ENCODE results near the gene FOXK1. TPM values are rescaled to one million over a fixed set of nuclear protein-coding genes. Genes with fewer than 3 reads are reported as not detected.

The FOXK1 gene
- total RNA-seq, 2 donors from 2014 or later = 19.4 to 24.8 TPM

GRCh38 chr7:4803397-4804241, 121.5 kb downstream of the FOXK1 start:
- Histone ChIP-seq H3K4me1 (peaks cover 0 to 11% of the 10 kb centered on the region in 2 donors), H3K27ac (no peak overlapping the region), H3K9me3 (no peaks in the 10 kb centered on the region), H3K36me3 (no peaks in the 10 kb centered on the region), H3K4me3 (no peak overlapping the region), H3K27me3 (no peaks in the 10 kb centered on the region)
- no peak for DNase-seq (ENCODE audit: low spot score)
- TF ChIP-seq CTCF (IDR thresholded peaks at IDR 0.05) = no peak

GRCh38 chr7:4805110-4805983, 123.3 kb downstream of the FOXK1 start:
- Histone ChIP-seq H3K27me3 (no peaks in the 10 kb centered on the region), H3K36me3 (no peaks in the 10 kb centered on the region), H3K4me1 (no peaks in the 10 kb centered on the region), H3K27ac (no peak overlapping the region), H3K4me3 (no peak overlapping the region), H3K9me3 (no peaks in the 10 kb centered on the region)
- no peak for TF ChIP-seq CTCF (IDR thresholded peaks at IDR 0.05)
- no peak for DNase-seq (ENCODE audit: low spot score)

- no peak for DNase-seq (ENCODE audit: low spot score)
- H3K27ac ChIP-seq = no peak overlapping the region
- no peaks in the 10 kb centered on the region for H3K4me1 ChIP-seq
- H3K27me3 ChIP-seq = no peaks in the 10 kb centered on the region
- H3K36me3 ChIP-seq = no peaks in the 10 kb centered on the region
- H3K9me3 ChIP-seq = no peaks in the 10 kb centered on the region
- H3K4me3 ChIP-seq = no peak overlapping the region
- TF ChIP-seq CTCF (IDR thresholded peaks at IDR 0.05) = no peak
These were observed 123.8 kb downstream of the FOXK1 start for GRCh38 chr7:4805984-4806300.

DNA sequence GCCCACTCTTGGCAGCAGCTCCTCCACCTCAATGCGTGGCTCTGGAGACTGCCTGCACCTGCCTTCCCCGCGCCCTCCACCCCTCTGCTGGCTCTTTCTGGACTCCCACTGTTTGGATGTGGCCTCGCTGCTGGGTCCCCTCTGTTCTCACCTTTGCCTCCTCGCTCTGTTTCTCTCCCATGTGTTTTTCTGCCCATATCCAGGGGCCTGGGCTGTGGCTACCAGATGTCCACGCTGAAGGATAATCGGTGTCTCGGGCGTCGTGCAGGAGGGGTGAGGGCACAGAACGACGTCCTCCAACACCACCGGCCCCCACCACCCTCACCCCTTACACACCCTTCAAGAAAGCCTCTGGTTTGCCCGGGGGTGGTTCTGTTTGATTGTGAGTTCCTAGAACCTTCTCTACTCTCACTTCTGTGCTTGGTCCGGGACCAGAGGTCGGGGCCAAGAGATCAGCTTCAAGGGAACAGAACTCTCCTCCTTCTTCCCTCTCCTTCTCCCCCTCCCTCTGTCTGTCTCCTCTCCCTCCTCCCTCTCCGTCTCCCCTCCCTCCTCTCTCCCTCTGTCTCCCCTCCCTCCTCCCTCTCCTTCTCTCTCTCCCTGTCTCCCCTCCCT, 125.0 kb downstream of the FOXK1 start:
- H3K27me3 ChIP-seq = no peaks in the 10 kb centered on the region
- TF ChIP-seq CTCF (IDR thresholded peaks at IDR 0.05) = no peak
- no peaks in the 10 kb centered on the region for H3K9me3 ChIP-seq
- H3K36me3 ChIP-seq = no peaks in the 10 kb centered on the region
- H3K4me3 ChIP-seq = no peak overlapping the region
- DNase-seq (ENCODE audit: low spot score) = no peak
- peak overlapping the region in 1 of 2 donors; percentile 71 for H3K27ac ChIP-seq
- no peaks in the 10 kb centered on the region for H3K4me1 ChIP-seq

GRCh38 chr7:4807598-4808016, 125.5 kb downstream of the FOXK1 start:
- no peak for DNase-seq (ENCODE audit: low spot score)
- peak overlapping the region in 1 of 2 donors; percentile 71 for H3K27ac ChIP-seq

More at GRCh38 chr7:4807598-4808016, 125.5 kb downstream of the FOXK1 start:
- no peaks in the 10 kb centered on the region for H3K36me3 ChIP-seq
- no peak overlapping the region for H3K4me3 ChIP-seq
- no peaks in the 10 kb centered on the region for H3K4me1 ChIP-seq
- TF ChIP-seq CTCF (IDR thresholded peaks at IDR 0.05) = no peak
- H3K9me3 ChIP-seq = no peaks in the 10 kb centered on the region
- H3K27me3 ChIP-seq = no peaks in the 10 kb centered on the region

Measured in right atrium auricular region (tissue), 2 donors.